Right ventricle myocardium superior (tissue), 1 donor: ENCODE results near the gene ENAH. TPM values are rescaled to one million over a fixed set of nuclear protein-coding genes. Genes with fewer than 3 reads are reported as not detected.
A peak's percentile ranks its signal among the peaks of the same experiment; 100 is the strongest.

Experiments
- ATAC-seq: fragments of 200-7000 bp; cut with Tn5 transposase; one replicate; pipeline ENCODE4 v1.9.1; 2020; ENCODE audit warnings: mild to moderate bottlenecking; ENCODE audit not compliant: poor library complexity
- DNase-seq: peaks from one replicate; pipeline ENCODE4 v3.0.0-alpha.2; 2020
- intact Hi-C: fragments of 100-400 bp; cut with DNase I; formaldehyde crosslinking; loops from one replicate; pipeline ENCODE4 v1.11.2; 2022
- total RNA-seq: library from RNA; stranded (reverse); fragmentation: NEBNext Ultra II Directional; extraction: Animal tissue kit (Norgen Biotek cat#: 25700); gene quantifications from one replicate; pipeline ENCODE4 v1.2.1, GENCODE V29; 2021
- donor health status: DM: no; HTN: yes; CAD: no; lungs with severe emphysema.

ENAH gene
- total RNA-seq, 1 donor from 2014 or later = 70.4 TPM

GRCh38 chr1:225493591-225494246 is 159.2 kb downstream of the ENAH start:
- ATAC-seq = no peak
- intact Hi-C loops = no loop called here

GRCh38 chr1:225488676-225489075 is 164.2 kb downstream of the ENAH start:
- no peak for DNase-seq
- intact Hi-C loops = loop anchor here (10.0 kb wide), 1 partner anchor 166 kb away; the partner anchor contains the start of gene ENAH
- no peak for ATAC-seq

More at GRCh38 chr1:225493591-225494246, 159.2 kb downstream of the ENAH start:
- DNase-seq = no peak

GRCh38 chr1:225486856-225487255 is 166.1 kb downstream of the ENAH start:
- DNase-seq (no peak), ATAC-seq (no peak)
- intact Hi-C loops = loop anchor here (10.0 kb wide), 1 partner anchor 168 kb away; the partner anchor contains the start of gene ENAH

GRCh38 chr1:225485991-225486530 is 166.9 kb downstream of the ENAH start:
- DNase-seq = no peak
- intact Hi-C loops = loop anchor here (10.0 kb wide), 1 partner anchor 169 kb away; the partner anchor contains the start of gene ENAH
- ATAC-seq = no peak

DNA sequence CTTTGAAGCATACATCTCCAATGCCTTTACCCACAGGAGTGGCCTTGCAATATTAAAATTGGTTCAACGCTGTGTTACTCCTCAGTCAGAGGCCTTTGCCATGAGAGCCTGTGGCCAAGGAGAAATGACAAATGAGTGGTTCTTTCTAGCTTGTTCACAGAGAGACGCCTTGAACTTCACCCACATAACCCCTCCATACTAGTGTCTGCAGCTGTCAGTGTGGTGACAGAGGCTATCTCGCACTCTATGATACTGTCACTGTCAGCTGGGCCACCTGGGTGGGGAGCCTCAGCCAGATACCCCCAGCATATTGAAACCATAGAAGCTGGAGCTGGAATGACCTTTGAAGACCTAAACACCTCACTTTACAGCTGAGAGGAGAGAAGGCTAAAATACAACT is 167.7 kb downstream of the ENAH start:
- DNase-seq = no peak
- ATAC-seq = no peak
- intact Hi-C loops = loop anchor here (10.0 kb wide), 1 partner anchor 170 kb away; the partner anchor contains the start of gene ENAH

DNA sequence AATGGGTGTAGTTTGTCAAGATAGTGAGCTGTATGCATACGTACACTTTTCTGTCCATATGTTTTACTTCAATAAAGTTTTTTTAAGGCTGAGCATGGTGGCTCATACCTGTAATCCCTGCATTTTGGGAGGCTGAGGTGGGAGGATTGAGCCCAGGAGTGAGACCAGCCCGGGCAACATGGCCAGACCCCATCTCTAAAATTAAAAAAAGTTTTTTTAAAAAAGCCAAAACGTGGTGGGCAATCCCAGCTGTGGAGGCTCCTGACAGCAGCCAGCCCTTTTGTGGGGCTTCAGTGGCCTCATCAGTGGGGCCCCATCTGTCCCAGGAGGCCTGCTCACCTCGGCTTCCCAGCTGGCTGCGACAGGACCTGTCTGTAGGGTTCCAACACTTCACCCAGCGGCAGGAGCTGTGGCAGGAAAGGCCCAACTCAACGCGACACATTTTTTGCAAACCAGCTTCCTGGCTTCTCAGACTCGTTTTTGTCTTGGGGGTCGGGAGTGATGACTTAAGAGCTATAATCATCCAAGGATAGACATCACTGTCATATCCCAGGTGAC is 168.2 kb downstream of the ENAH start:
- intact Hi-C loops = loop anchor here (10.0 kb wide), 1 partner anchor 170 kb away; the partner anchor contains the start of gene ENAH
- no peak for DNase-seq
- ATAC-seq = no peak

DNA sequence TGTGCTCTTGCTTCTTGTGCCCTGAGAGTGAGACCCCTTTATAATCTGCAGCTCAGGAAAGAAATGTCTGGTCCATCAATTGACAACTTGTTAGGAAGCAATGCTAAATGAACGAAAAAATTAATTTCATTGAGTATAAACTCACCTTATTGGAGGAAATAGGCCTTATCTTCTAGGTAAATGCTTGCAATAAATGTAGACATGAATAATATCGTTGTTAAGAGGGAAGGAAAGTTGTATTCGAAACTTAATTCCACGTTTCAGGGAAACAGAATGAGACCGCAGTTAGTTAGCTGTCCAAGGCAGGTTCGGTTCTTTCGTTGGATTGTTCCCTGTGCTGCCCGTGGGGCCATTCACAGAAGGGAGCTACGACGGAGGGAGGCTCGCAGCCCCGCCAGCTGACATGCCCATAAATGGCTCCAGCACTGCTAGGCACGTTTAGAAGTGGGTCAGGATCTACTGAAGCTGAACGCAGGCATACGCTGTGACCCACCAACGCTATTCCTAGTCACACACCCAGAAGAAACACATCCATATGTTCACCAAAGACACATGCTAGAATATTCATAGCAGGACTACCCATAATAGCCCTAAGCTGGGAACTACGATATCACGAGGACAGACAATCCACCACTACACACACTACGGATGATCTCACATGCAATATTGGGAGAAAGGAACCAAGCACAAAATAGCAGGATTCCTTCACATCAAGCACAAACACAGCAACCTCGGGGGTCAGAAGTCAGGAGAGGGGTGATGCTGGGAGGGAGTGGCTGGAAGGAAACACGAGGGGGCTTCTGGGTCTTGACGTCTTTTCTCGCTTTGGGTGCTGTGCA is 168.9 kb downstream of the ENAH start:
- DNase-seq (no peak), ATAC-seq (peak; percentile 81)
- intact Hi-C loops = loop anchor here (10.0 kb wide), 1 partner anchor 171 kb away; the partner anchor contains the start of gene ENAH

DNA sequence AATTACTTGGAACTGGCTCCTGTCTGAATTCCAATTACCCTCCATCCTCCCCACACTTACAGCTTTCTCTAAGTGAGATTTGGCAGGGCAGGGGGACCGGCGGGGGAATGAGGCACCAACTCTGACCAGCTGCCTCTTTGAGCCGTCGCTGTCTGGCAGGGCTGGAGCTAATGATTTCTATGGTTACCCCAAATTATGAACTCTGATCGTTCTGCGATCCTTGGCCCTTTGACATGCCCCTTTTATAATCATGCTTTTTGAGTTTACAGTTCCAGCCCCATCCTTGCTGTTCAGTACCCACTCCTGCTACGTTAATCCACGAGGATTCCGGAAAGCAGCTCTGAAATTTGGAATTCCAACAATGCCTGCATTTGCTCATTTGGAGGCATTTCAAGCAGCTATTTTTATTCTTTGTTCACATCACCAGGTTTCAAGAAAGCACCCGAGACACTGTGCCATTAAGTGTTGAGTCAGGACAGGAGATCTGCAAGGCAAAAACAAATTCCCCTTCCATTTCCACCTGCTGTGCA is 170.4 kb downstream of the ENAH start:
- intact Hi-C loops = loop anchor here (10.0 kb wide), 1 partner anchor 172 kb away; the partner anchor contains the start of gene ENAH
- ATAC-seq = no peak
- no peak for DNase-seq

DNA sequence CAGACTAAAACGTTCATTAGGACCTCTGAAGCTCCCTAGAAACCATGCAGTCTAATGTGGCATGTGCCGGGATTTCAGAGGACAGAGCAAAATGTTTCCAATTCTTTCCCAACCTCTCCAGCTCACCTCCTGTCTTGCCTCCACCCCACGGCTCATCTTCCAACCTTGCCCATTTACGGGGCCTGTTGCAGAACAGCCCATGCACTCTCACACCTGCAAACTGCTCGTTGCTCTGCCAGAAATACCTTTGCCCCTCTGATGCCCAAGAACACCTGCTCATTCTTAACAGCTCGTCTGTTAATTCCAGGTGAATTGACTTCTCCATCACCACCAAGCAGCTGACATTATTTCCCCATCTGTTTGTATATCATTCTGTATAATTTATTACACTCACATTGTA is 171.2 kb downstream of the ENAH start:
- ATAC-seq (no peak), DNase-seq (no peak)
- intact Hi-C loops = loop anchor here (10.0 kb wide), 1 partner anchor 173 kb away; the partner anchor contains the start of gene ENAH

DNA sequence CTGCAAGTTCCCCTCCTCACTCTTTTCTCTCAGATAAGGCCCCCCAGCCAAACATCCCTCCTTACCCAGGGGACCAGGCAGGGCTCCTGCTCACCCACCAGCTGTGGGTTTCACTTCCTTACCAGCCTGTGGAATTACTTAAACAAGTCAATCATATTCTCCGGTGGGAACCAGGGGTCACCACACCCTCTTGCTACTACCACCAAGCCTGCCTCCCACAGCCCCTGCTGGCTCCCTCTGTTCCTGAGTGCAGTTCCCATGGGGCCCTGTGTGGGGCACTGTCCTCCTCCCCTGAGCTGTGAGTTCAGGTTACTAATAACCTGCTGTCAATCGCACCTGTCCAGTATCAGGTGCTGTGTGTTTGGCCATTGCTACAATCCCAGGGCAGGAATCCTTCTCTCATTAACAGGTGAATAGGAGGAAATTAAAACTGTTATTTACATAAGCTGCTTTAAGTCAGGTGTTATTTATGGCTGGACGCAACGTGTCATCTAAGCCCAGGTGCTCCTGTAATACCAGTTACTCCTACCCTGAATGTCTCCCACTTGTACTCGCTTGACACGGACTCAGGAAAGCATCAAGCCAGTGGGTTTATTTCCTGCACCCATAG is 172.0 kb downstream of the ENAH start:
- ATAC-seq (peak; percentile 61), DNase-seq (no peak)
- intact Hi-C loops = loop anchor here (10.0 kb wide), 1 partner anchor 174 kb away; the partner anchor contains the start of gene ENAH

- DNase-seq (no peak), ATAC-seq (no peak)
- intact Hi-C loops = loop anchor here (5.0 to 10.0 kb wide), 2 partner anchors 175 to 292 kb away; partner anchors contain the start of gene ENAH
These were observed 172.8 kb downstream of the ENAH start for GRCh38 chr1:225479996-225480720.

DNA sequence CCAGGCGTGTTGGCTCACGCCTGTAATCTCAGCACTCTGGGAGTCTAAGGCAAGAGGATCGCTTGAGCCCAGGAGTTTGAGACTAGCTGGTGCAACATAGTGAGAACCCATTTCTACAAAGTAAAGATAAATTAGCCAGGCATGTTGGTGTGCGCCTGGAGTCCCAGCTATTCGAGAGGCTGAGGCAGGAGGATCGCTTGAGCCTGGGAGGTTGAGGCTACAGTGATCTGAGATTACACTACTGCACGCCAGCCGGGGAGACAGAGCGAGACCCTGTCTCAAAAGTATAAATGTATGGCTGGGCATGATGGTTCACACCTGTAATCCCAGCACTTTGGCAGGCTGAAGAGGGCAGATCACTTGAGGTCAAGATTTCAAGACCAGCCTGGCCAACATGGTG is 173.6 kb downstream of the ENAH start:
- ATAC-seq (no peak), DNase-seq (no peak)
- intact Hi-C loops = loop anchor here (5.0 kb wide), 1 partner anchor 293 kb away; no protein-coding TSS in a partner anchor

- intact Hi-C loops = loop anchor here (5.0 kb wide), 1 partner anchor 295 kb away; no protein-coding TSS in a partner anchor
- ATAC-seq (no peak), DNase-seq (no peak)
These were observed 175.5 kb downstream of the ENAH start for GRCh38 chr1:225477296-225477911.

DNA sequence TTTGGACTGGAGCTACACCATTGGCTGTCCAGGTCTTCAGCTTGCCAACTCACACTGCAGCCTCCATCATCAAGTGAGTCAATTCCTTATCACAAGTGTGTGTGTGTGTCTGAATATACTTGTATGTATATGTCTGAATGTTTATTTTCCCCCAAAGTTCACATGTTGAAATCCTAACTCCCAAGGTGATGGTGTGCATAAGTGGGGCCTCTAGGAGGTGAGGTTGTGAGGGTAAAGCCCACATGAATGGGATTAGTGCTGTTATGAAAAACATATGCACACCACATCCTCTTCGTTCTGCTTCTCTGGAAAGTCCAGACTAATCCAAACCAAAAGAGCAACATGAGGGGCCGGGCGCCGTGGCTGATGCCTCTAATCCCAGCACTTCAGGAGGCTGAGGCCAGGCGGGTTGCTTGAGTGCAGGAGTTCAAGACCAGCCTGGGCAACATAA is 176.4 kb downstream of the ENAH start:
- intact Hi-C loops = loop anchor here (5.0 kb wide), 1 partner anchor 296 kb away; no protein-coding TSS in a partner anchor
- no peak for DNase-seq
- no peak for ATAC-seq

GRCh38 chr1:225476100-225476511 is 176.8 kb downstream of the ENAH start:
- intact Hi-C loops = loop anchor here (5.0 kb wide), 1 partner anchor 296 kb away; no protein-coding TSS in a partner anchor
- ATAC-seq = no peak
- no peak for DNase-seq

DNA sequence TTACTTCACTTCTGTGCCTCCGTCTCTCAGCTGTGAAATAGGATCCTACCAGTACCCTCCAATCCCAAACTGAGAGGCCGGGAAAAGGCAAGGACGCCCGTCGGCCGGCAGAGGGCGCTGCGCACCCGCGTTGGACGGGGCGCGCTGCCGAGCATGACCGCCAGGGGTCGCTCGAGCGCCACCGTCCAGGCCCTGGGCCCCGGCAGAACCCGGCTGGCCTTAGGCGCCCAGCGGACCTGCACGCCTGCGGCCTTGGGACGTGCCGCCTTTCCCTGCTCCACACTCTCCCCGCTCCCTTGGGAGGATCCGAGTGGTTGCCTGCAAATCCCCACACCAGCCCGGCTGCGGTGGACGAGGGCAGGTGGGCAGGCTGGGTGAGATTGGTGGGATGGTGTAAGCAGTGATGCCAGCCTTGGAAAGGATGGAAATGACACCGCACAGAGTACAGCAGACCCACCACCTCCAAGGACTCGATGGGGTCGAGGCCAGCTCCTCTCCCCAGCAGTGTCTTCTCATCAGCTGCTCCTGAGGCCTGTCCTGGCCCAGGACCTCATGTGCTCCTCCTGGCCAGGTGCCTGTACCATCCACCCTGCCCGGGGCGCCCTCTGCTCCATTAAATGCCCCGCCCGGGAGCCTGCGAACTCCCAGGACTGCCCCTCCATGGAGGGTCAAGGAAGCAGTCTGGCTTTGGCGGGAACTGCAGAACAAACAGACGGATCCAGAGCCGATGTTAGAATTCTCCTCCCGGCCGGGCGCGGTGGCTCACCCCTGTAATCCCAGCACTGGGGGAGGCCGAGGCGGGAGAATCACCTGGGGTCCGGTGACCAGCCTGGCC is 177.7 kb downstream of the ENAH start:
- DNase-seq = peak; percentile 79
- intact Hi-C loops = loop anchor here (2.0 to 5.0 kb wide), 3 partner anchors 297 to 502 kb away; no protein-coding TSS in a partner anchor
- ATAC-seq = peak; percentile 94
